Testis (tissue), 2 donors: Measurements from ENCODE around the gene ERBB4.

Source experiments
- CTCF ChIP-seq, 3 experiments: fragments of 450-650 bp in 2 of 3; fragments of 200-600 bp in 1 of 3; sonication (generic) in 1 of 3; IDR thresholded peaks; one replicate each; pipeline ENCODE4 v1.5.1; 2016 to 2019; ENCODE audit warnings: antibody characterized with exemption in 3 of 3, mild to moderate bottlenecking in 2 of 3, moderate library complexity in 1 of 3
- POLR2A ChIP-seq: fragments of 450-650 bp; IDR thresholded peaks from one replicate; pipeline ENCODE4 v1.6.1; 2017; ENCODE audit warnings: antibody characterized with exemption, mild to moderate bottlenecking, moderate library complexity

GRCh38 chr2:211854832-211855231 is 683.8 kb downstream of the ERBB4 start:
- TF ChIP-seq CTCF (IDR thresholded peaks at IDR 0.05) (peak in 1 of 3 experiments; percentile 32), POLR2A (no peak)
